ENCODE data around the gene SZRD1.

Gene SZRD1

GRCh38 chr1:16385659-16386453, 18.8 kb downstream of the SZRD1 start:
- Histone ChIP-seq H3K4me1 (peaks cover 8 to 75% (median 45%) of the 10 kb centered on the region in 4 donors), H3K4me3 (no peak overlapping the region), H3K27ac (peak overlapping the region; percentile 69 to 75), H3K9me3 (no peaks in the 10 kb centered on the region), H3K27me3 (no peaks in the 10 kb centered on the region), H3K36me3 (no peaks in the 10 kb centered on the region)
- intact Hi-C loops (cut with DNase I; ENCODE audit: low total_unique reads), result no loop called here
- TF ChIP-seq, protein P1, sequence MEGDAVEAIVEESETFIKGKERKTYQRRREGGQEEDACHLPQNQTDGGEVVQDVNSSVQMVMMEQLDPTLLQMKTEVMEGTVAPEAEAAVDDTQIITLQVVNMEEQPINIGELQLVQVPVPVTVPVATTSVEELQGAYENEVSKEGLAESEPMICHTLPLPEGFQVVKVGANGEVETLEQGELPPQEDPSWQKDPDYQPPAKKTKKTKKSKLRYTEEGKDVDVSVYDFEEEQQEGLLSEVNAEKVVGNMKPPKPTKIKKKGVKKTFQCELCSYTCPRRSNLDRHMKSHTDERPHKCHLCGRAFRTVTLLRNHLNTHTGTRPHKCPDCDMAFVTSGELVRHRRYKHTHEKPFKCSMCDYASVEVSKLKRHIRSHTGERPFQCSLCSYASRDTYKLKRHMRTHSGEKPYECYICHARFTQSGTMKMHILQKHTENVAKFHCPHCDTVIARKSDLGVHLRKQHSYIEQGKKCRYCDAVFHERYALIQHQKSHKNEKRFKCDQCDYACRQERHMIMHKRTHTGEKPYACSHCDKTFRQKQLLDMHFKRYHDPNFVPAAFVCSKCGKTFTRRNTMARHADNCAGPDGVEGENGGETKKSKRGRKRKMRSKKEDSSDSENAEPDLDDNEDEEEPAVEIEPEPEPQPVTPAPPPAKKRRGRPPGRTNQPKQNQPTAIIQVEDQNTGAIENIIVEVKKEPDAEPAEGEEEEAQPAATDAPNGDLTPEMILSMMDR (IDR thresholded peaks at IDR 0.05), result no peak
- DNase-seq, result no peak

DNA sequence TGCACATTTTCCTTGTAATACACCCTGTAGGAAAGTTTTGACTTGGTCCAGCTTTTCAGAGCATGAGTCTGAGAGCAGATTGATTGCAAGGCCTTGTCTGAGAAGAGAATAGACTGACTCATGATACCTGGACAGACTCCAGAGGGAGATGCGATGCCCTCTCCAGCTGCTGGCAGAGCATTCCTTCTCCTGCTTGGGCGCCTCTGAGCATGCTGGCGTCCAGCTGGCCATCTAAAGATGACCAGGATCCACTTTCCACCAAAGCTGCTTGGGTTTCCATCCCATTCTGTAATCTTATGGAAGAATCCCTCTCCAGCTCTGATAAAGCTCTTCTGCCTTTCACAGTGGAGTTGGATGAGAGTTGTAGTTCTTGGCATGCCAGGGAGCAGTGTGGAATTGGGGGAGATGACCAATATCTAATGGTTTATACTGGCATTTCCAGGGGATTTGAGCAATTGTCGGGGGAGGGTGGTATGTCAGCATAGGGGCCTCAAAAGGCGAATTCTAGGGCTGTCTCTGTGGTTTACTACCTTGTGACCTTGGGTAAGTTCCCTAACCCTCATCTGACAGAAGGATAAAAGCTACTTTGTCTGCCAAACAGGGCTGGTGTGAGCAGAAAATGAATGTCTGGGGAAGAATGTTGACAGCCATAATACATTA, 19.5 kb downstream of the SZRD1 start:
- TF ChIP-seq, protein P1 (IDR thresholded peaks at IDR 0.05), result no peak
- no peak for DNase-seq
- Histone ChIP-seq H3K27ac (peak overlapping the region; percentile 69 to 75), H3K9me3 (no peaks in the 10 kb centered on the region), H3K4me3 (peak overlapping the region; percentile 35 to 50), H3K36me3 (no peaks in the 10 kb centered on the region), H3K4me1 (peaks cover 8 to 78% (median 49%) of the 10 kb centered on the region in 4 donors), H3K27me3 (no peaks in the 10 kb centered on the region)
- intact Hi-C loops (cut with DNase I; ENCODE audit: low total_unique reads), result no loop called here

- TF ChIP-seq, protein P1 (IDR thresholded peaks at IDR 0.05), result no peak
- intact Hi-C loops (cut with DNase I; ENCODE audit: low total_unique reads), result no loop called here
- Histone ChIP-seq H3K27ac (peak overlapping the region; percentile 69 to 75), H3K4me1 (peaks cover 8 to 88% (median 58%) of the 10 kb centered on the region in 4 donors), H3K36me3 (no peaks in the 10 kb centered on the region), H3K27me3 (no peaks in the 10 kb centered on the region), H3K9me3 (no peaks in the 10 kb centered on the region), H3K4me3 (peak overlapping the region; percentile 35 to 50)
- no peak for DNase-seq
Observed at GRCh38 chr1:16387201-16388188, 20.5 kb downstream of the SZRD1 start.

DNA sequence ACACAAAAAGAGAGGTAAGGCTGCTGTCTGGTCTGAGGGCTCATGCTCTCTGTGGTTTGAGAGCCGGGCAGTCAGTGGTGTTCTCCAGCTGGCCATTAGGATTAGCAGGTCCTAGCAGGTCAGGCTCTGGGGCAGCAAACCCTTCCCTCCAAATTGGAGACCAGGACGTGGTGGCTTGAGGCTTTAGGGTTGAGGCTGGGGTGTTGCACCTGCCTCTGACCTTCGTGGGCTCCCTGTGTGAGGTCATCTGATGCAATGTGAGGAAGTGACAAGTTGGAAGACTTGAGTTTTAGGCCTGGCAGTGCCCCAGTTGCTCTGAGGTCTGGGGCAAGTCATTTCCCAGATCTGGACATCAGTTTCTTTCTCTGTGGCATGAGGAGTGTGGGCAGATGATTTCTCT, 24.4 kb downstream of the SZRD1 start:
- Histone ChIP-seq H3K9me3 (no peaks in the 10 kb centered on the region), H3K36me3 (peaks cover 21 to 32% (median 32%) of the 10 kb centered on the region in 3 donors), H3K4me1 (peaks cover 2 to 78% (median 53%) of the 10 kb centered on the region in 4 donors), H3K4me3 (no peak overlapping the region), H3K27ac (peak overlapping the region in 1 of 2 donors; percentile 5), H3K27me3 (no peaks in the 10 kb centered on the region)
- TF ChIP-seq, protein P1 (IDR thresholded peaks at IDR 0.05), result no peak
- DNase-seq, result no peak
- intact Hi-C loops (cut with DNase I; ENCODE audit: low total_unique reads), result no loop called here
